Renal pelvis (tissue), 4 donors: Measurements from ENCODE around the gene SPSB4. TPM values are rescaled to one million over a fixed set of nuclear protein-coding genes. Genes with fewer than 3 reads are reported as not detected.

ENCODE experiments used
- DNase-seq: peaks from one replicate; pipeline ENCODE4 v3.0.0-alpha.2; 2013
- polyA plus RNA-seq, 3 donors: library from polyadenylated mRNA; unstranded; fragments of 120-200 nt; gene quantifications; one replicate each; pipeline ENCODE4 v1.2.1, GENCODE V29; 2013; ENCODE audit not compliant: insufficient read length in 3 of 3

SPSB4 gene
- polyA plus RNA-seq, 3 donors = 14.6 to 21.0 (median 20.0) TPM

DNA sequence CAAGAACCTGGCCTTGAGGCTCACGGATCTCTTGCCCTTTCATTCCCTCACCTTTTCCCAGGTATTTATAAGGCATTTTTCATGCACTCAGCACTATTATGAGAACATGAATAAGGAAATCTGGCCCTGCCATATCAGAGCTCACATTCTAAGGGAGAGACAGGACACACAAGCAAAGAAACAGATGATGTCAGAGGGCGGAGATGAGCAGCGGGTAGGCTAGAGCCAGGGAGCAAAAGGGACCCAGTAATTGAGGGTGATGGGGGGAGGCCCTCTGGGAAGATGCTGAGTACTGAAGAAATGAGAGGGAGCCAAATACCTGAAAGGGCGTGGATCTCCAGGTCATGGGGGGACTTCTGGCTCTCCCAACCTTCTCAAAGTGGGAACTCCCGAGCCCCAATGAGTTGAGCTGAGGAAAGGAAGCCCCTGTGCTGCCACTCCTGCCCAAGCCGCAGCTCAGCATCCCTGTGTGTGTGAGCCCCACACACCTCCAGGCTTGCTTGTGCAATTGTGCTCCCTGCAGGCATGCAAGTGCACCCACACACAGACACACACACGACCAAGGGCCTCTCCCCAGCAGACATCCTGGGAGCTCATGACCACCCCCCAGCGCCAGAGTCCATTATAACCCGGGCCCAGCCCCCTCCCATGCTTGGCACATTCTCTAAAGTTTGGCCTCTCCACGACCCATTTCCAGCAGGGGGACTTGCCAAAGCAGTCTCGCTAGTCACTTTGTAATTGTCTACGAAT lies 99.1 kb downstream of the SPSB4 start:
- no peak for DNase-seq

GRCh38 chr3:141150931-141151330 lies 99.8 kb downstream of the SPSB4 start:
- DNase-seq = no peak

- DNase-seq = no peak
Observed at GRCh38 chr3:141151439-141151838, 100.3 kb downstream of the SPSB4 start.

DNA sequence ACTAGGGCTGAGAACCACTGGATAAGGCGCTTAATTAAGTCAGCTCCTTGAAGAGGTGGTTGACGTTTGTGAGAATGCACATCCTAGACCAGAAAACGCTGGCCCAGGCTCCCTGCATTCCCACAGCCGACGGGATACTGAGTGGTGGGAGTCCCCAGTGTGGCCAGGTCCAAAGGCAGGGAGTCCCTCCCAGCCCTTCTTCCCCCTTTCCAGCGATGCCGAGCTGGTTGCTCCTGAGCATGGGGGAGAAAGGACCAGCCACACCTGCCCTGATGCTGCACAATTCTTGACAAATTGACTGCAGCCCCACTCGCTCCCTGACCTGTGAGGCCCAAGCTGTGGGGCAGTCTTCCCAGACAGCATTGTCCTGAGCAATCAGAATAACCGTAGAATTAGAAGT lies 101.0 kb downstream of the SPSB4 start:
- no peak for DNase-seq

DNA sequence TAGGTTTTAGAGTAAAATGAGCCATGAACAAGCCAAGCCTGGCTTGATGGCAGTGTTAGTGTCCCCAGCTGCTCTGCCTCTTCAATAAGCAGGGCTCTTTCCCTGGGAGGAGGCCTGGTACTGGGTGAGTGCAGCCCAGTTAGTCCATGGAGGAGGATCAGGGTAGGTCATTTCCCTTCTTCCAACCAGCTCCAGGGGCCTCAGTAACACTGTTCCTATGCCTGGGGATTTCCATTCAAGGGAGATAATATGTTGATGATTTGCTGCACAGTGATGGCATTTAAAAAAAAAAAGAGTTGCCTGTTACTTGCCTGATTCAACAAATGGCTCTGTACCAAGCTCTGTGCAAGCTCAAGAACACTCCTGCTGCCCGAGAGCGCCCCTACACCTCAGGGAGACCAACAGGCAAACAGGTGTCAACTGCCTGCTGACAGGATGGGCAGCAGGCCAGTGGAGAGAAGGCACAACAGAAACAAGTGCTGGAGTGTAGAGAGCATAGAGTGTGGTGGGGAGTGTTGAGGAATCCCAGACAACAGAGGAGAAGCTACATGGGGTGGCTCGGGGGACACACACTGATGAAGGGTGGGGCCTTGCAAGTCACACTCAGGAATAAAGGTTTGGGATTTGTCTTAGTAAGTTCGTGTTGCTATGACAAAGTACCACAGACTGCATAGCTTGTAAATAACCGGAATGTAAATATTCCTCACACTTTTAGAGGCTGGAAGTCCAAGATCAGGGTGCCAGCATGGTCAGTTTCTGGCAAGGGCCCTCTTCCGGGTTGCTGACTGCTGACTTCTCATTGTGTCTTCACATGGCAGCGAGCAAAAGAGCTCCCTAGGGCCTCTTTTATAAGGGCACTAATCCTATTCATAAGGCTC lies 101.9 kb downstream of the SPSB4 start:
- no peak for DNase-seq

- no peak for DNase-seq
Observed at GRCh38 chr3:141153679-141153966, 102.5 kb downstream of the SPSB4 start.

DNA sequence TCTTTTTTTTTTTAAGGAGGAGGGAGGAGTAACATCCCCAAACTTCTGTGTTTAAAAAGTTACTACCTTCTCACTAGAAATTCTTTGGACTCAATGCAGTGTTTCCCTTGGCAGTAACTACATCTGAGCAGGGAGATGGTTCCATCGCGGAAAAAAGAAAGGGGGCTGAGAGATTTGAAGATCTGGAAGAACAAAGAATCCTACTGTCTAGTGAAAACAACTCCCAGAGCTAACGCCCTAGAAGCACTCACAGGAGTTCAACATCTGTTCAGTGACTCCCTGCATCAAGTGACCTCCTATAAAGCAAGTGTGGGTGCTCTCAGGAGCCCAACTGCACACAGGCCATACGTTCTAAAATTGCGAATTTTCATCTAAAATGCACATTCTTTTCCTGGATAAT lies 113.7 kb downstream of the SPSB4 start:
- no peak for DNase-seq

DNA sequence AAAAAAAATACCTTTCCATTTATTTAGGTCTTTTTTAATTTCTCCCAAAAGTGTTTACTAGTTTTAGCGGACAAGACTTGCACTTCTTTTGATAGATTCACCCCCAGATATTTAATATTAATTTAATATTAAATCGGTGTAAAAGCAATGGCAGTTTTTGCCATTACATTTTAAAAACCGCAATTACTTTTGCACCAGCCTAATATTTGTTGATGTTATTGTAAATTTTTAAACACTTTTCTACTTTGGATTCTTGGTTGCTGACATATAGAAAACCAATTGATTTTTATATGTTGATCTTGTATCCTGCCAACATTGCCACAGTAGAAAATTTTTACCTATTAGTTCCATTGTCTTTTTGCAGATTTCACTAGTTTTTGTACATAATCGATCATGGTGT lies 116.5 kb downstream of the SPSB4 start:
- no peak for DNase-seq

DNA sequence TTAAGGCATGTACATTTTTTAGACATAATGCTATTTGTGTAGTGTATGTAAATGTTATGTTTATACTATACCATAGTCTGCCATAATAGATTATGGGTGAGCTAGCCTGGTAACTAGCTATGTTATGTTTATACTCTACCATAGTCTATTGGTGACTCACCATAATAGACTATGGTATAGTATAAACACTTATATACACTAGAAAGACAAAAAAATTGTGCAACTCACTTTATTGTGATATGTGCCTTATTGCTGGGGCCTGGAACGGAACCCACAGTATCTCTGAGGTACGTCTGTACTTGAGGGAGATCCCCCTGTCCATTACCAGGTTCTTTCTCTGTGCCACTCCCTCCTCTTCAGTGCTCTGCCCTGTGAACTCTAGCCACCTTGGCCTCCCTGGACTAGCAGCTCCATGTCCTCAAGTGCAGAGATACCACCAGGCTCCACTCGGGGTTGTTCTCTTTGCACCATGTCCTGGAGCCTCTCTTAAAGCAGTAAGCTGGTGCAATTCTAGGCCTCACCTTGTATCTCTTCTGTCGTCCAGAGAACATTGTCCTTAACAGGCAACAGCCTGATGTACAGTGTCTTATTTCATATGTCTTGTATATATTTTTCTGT lies 119.6 kb downstream of the SPSB4 start:
- DNase-seq = no peak

GRCh38 chr3:141174674-141175073 lies 123.5 kb downstream of the SPSB4 start:
- DNase-seq = no peak

DNA sequence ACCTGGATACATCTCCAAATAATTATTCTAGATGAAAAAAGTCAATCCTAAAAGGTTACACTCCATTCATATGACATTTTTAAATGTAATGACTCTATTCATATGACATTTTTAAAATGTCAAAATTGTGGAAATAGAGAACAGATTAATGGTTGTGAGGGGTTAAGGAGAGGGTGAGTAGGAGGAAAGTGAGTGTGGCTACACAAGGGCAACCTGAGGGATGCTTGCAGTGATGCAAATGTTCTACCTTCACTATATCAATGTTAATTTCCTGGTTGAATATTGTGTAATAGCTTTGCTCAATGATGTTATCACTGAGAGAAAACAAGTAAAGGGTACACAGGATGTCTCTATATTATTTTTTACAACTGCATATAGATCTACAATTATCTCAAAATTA lies 125.6 kb downstream of the SPSB4 start:
- DNase-seq = no peak

DNA sequence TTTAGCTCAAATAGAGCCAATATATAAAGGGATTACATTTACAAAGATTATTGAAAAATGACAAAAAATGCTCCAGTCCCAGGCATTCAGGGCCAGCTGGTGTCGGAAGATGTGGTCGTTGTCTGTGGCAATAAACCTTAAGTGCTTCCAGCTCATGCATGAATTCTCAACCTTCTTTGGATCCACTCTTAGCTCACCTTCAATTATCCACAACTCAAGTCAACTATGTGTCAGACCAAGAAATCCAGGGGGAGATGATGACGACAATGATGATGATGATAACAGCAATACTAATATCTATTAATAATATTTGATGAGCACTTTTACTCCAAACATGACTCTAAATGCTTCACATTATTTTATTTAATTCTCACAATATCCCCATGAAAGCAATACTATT lies 126.9 kb downstream of the SPSB4 start:
- DNase-seq = no peak

GRCh38 chr3:141178551-141178950 lies 127.4 kb downstream of the SPSB4 start:
- DNase-seq = no peak

DNA sequence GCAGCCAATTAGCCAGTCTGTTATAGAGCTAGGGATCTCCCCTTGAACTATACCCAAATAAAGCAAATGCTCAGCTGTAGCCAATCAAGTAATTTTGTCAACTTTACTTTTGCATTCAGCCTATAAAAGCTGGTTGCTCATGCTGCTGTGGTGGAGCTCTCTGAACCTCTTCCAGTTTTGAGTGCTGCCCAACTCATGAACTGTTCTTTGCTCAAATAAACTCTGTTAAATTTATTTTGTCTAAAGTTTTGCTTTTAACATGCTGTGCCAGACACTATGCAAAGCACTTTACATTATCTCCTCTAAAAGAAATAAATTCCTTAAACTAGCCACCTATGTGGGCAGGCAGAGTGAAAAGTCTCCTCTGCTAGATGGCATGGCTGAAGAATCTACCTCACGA lies 128.8 kb downstream of the SPSB4 start:
- no peak for DNase-seq

DNA sequence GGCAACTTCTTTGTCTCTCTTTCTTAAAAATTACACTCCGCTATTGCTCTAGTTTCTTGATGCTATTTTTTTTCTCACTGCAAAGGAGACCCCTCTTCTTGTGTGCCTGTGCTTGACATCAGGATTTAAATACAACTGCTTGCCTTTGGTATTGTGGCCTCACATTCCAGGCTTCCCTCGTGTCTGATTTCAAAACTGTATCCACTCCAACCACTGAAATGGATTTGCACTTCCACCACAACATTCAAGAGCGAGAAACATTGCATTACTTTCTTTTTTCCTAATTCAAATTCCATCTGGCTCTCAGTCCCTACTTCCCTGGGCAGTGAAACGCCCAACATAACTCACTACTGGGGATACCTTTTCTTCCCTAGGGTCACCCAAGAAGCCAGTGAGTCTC lies 130.0 kb downstream of the SPSB4 start:
- DNase-seq = no peak

DNA sequence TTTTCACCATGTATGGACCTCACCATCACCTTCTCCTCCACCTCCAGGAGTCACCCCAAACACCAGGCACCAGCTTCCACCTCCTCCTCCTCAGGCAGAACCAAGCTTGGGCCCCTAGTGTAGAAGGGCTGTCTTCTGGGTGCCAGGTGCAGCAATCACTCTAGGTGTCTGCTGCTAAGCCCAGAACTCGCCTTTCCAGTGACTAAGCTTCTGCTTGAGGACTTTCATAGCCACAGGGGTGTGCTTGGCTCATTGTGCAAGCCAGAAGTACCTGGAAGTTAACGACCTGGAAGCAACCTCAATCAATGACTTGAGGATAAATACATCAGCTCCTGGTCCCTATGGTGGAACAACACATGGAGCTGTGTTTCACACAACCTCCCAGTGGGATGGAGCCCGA lies 130.7 kb downstream of the SPSB4 start:
- no peak for DNase-seq

DNA sequence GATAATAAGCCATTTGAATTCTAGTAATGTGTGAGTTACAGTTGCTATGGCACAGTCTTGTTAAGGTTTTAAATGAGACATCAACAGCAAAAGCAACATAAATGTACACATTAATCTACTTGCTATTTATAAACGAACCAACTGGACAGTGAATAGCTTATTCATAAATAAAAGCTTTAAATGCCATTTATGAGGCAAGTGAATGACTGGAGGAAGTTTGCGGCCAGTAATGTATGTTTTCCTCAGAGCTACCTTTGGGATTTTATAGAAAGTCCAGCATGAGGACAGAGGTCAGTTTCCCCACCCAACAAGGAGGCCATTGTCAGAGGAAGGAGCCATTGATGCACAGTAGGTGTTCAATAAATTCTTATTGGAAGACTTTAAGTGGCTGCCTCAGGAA lies 132.5 kb downstream of the SPSB4 start:
- DNase-seq = peak; percentile 15

- DNase-seq = no peak
Observed at GRCh38 chr3:141184430-141184829, 133.3 kb downstream of the SPSB4 start.

- no peak for DNase-seq
Observed at GRCh38 chr3:141191097-141191749, 140.1 kb downstream of the SPSB4 start.

- peak; percentile 96 for DNase-seq
Observed at GRCh38 chr3:141192345-141192744, 141.2 kb downstream of the SPSB4 start.

DNA sequence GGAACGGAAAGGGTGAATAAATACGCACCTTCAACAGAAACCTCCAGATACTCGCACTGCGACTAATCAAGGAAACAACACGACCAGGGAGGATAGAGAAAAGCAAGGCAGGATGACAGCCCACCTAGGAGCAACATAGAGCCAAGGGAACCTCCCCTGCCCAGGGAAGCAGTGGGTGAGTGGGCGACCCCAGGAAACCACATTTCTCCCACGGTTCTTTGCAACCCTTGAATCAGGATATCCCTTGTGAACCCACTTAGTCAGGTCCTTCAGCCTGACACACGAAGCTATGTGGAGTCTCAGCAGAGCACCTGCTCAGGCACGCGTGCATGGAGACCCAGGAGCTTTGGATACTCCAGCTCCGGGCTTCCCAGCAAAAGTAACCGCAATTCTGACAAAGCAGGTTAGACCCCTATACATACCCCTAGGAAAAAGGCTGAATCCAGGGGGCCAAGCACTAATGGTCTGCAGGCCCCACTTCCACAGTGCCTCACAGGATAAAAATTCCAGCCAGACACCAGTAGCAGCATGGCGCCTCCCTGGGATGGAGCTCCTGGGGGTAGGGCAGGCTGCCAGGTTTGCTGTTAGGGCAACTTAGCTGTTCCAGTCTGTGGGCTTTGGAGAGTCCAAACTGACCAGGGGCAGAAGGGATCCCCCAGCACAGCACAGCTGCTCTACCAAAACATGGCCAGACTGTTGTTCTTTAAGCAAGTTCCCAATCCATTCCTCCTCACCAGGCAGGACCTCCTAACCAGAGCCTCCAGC lies 142.1 kb downstream of the SPSB4 start:
- DNase-seq = no peak
